Transverse colon (tissue), 4 donors: ENCODE data around the gene CNNM1.

Experiments
- EP300 ChIP-seq: sonication (generic); formaldehyde crosslinking; IDR thresholded peaks from one replicate; pipeline ENCODE4 v1.6.1; 2017; ENCODE audit warnings: antibody characterized with exemption, low read depth
- POLR2A ChIP-seq: fragments of 450-650 bp; IDR thresholded peaks from one replicate; pipeline ENCODE4 v1.6.1; 2016; ENCODE audit warnings: antibody characterized with exemption, mild to moderate bottlenecking, moderate library complexity
- POLR2AphosphoS5 ChIP-seq, 3 donors: sonication (generic); formaldehyde crosslinking; IDR thresholded peaks; one replicate each; pipeline ENCODE4 v1.6.1; 2016; ENCODE audit warnings: antibody characterized with exemption in 3 of 3
- TF ChIP-seq, protein P1 (sequence below), 5 experiments: fragments of 200-600 bp in 3 of 5; fragments of 450-650 bp in 2 of 5; sonication (generic) in 3 of 5; IDR thresholded peaks; 1 replicate in 2 of 5; 2 replicates in 3 of 5; pipeline ENCODE4 v1.5.1; 2016 to 2017; ENCODE audit warnings: antibody characterized with exemption in 5 of 5, inconsistent platforms in 3 of 5, mild to moderate bottlenecking in 2 of 5, moderate library complexity in 1 of 5

- TF ChIP-seq, protein P1, sequence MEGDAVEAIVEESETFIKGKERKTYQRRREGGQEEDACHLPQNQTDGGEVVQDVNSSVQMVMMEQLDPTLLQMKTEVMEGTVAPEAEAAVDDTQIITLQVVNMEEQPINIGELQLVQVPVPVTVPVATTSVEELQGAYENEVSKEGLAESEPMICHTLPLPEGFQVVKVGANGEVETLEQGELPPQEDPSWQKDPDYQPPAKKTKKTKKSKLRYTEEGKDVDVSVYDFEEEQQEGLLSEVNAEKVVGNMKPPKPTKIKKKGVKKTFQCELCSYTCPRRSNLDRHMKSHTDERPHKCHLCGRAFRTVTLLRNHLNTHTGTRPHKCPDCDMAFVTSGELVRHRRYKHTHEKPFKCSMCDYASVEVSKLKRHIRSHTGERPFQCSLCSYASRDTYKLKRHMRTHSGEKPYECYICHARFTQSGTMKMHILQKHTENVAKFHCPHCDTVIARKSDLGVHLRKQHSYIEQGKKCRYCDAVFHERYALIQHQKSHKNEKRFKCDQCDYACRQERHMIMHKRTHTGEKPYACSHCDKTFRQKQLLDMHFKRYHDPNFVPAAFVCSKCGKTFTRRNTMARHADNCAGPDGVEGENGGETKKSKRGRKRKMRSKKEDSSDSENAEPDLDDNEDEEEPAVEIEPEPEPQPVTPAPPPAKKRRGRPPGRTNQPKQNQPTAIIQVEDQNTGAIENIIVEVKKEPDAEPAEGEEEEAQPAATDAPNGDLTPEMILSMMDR (IDR thresholded peaks at IDR 0.05) = no peak
- TF ChIP-seq POLR2A = no peak
- TF ChIP-seq POLR2AphosphoS5 (IDR thresholded peaks at IDR 0.05) = no peak
- no peak for TF ChIP-seq EP300
These were observed 65.1 kb downstream of the CNNM1 start for GRCh38 chr10:99394256-99394655.
